ENCODE measurements around the gene ZNF467. TPM values are rescaled to one million over a fixed set of nuclear protein-coding genes. Genes with fewer than 3 reads are reported as not detected.

ZNF467 gene
- total RNA-seq, 5 donors from 2014 or later (not counting 1 experiment from before 2014, with no cell fraction given) = 3.0 to 5.3 (median 4.5) TPM

DNA sequence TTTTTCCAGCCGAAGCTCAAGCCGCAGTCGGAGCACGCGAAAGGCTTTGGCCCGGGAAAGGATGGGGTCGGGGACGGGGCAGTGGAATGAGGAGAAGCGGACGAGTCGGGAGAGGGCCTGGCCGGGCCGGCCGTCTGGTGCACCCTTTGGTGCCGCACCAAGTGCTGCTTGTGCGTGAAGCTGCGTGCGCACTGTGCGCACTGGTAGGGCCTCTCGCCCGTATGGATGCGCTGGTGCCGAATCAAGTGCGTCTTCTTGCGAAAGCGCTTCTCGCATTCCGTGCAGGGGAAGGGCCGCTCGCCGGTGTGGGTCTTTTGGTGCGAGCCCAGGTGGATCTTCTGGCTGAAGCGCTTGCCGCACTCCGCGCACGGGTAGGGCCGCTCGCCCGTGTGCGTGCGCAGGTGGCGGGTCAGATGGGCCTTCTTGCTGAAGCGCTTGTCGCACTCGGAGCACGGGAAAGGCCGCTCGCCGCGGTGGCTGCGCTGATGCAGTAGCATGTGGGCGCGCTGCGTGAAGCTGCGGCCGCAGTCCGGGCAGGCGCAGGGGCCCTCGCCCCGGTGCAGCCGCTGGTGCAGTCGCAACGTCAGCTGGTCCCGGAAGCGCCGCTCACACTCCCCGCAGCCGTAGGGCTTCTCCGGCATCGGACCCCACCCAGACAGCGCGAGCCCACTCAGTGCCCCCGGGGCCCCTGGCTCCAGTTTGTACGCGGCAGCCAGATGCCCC, 7.8 kb downstream of the ZNF467 start:
- no peaks in the 10 kb centered on the region for H3K9me3 Mint-ChIP-seq
- ChIA-PET CTCF (no interaction called here), POLR2A (interaction anchor here in 1 of 2 donors (0.6 kb wide), 1 partner anchor 10 kb away, joined by 3 read pairs; no protein-coding TSS in a partner anchor)
- H3K27me3 Mint-ChIP-seq = no peaks in the 10 kb centered on the region
- H3K36me3 ChIP-seq (ENCODE audit: control insufficient read depth in 2 of 2, extremely low read depth in 1 of 2, insufficient read depth in 1 of 2, low read length in 1 of 2) = peaks cover 0 to 17% of the 10 kb centered on the region in 2 donors
- no peaks in the 10 kb centered on the region for H3K9me3 ChIP-seq
- H3K4me1 Mint-ChIP-seq = peaks cover 0 to 2% (median 2%) of the 10 kb centered on the region in 3 donors
- H3K4me3 ChIP-seq (ENCODE audit: control insufficient read depth in 1 of 2, extremely low read depth in 1 of 2, low read length in 1 of 2) = no peak overlapping the region
- peaks cover 8% of the 10 kb centered on the region for H3K36me3 Mint-ChIP-seq
- no peak overlapping the region for H3K4me3 Mint-ChIP-seq
- DNase-seq (no peak), ATAC-seq (replicated peaks in 1 of 4) (no peak)
- no peak overlapping the region for H3K27ac ChIP-seq (ENCODE audit: low read length)
- peaks cover 0 to 6% of the 10 kb centered on the region in 2 experiments for H3K27me3 ChIP-seq (replicated peaks in 1 of 2; ENCODE audit: control insufficient read depth in 2 of 2, extremely low read depth in 1 of 2, insufficient read depth in 2 of 2, low read length in 1 of 2)
- no peaks in the 10 kb centered on the region for H3K4me1 ChIP-seq (ENCODE audit: control insufficient read depth in 1 of 2, extremely low read depth in 1 of 2, insufficient read depth in 2 of 2, low read length in 2 of 2)
- 95% methylated on average over 69 of the region's 76 CpGs for WGBS (ENCODE audit: insufficient coverage)
- no peak overlapping the region for H3K27ac Mint-ChIP-seq

- H3K4me3 ChIP-seq (ENCODE audit: control insufficient read depth in 1 of 2, extremely low read depth in 1 of 2, low read length in 1 of 2) = no peak overlapping the region
- H3K27me3 Mint-ChIP-seq = no peaks in the 10 kb centered on the region
- no peak overlapping the region for H3K27ac Mint-ChIP-seq
- WGBS (ENCODE audit: insufficient coverage) = 95% methylated on average over 96 of the region's 96 CpGs
- POLR2A ChIA-PET = no interaction called here
- CTCF ChIA-PET = no interaction called here
- H3K4me3 Mint-ChIP-seq = no peak overlapping the region
- peaks cover 0 to 6% of the 10 kb centered on the region in 2 experiments for H3K27me3 ChIP-seq (replicated peaks in 1 of 2; ENCODE audit: control insufficient read depth in 2 of 2, extremely low read depth in 1 of 2, insufficient read depth in 2 of 2, low read length in 1 of 2)
- DNase-seq (no peak), ATAC-seq (replicated peaks in 1 of 4) (no peak)
- no peaks in the 10 kb centered on the region for H3K9me3 Mint-ChIP-seq
- H3K9me3 ChIP-seq = no peaks in the 10 kb centered on the region
- peaks cover 8% of the 10 kb centered on the region for H3K36me3 Mint-ChIP-seq
- no peak overlapping the region for H3K27ac ChIP-seq (ENCODE audit: low read length)
- H3K36me3 ChIP-seq (ENCODE audit: control insufficient read depth in 2 of 2, extremely low read depth in 1 of 2, insufficient read depth in 1 of 2, low read length in 1 of 2) = peaks cover 0 to 17% of the 10 kb centered on the region in 2 donors
- no peaks in the 10 kb centered on the region for H3K4me1 Mint-ChIP-seq
- no peaks in the 10 kb centered on the region for H3K4me1 ChIP-seq (ENCODE audit: control insufficient read depth in 1 of 2, extremely low read depth in 1 of 2, insufficient read depth in 2 of 2, low read length in 2 of 2)
Measured at GRCh38 chr7:149764481-149765398, 8.6 kb downstream of the ZNF467 start.

- Mint-ChIP-seq H3K36me3 (peaks cover 8% of the 10 kb centered on the region), H3K4me3 (no peak overlapping the region), H3K27ac (no peak overlapping the region), H3K4me1 (no peaks in the 10 kb centered on the region), H3K27me3 (no peaks in the 10 kb centered on the region), H3K9me3 (no peaks in the 10 kb centered on the region)
- DNase-seq (no peak), ATAC-seq (replicated peaks in 1 of 4) (no peak)
- no peaks in the 10 kb centered on the region for H3K4me1 ChIP-seq (ENCODE audit: control insufficient read depth in 1 of 2, extremely low read depth in 1 of 2, insufficient read depth in 2 of 2, low read length in 2 of 2)
- no peak overlapping the region for H3K27ac ChIP-seq (ENCODE audit: low read length)
- WGBS (ENCODE audit: insufficient coverage) = 84% methylated on average over 11 of the region's 22 CpGs
- ChIA-PET POLR2A (no interaction called here), CTCF (no interaction called here)
- H3K9me3 ChIP-seq = no peaks in the 10 kb centered on the region
- no peak overlapping the region for H3K4me3 ChIP-seq (ENCODE audit: control insufficient read depth in 1 of 2, extremely low read depth in 1 of 2, low read length in 1 of 2)
- H3K27me3 ChIP-seq (replicated peaks in 1 of 2; ENCODE audit: control insufficient read depth in 2 of 2, extremely low read depth in 1 of 2, insufficient read depth in 2 of 2, low read length in 1 of 2) = peaks cover 0 to 5% of the 10 kb centered on the region in 2 experiments
- peaks cover 0 to 17% of the 10 kb centered on the region in 2 donors for H3K36me3 ChIP-seq (ENCODE audit: control insufficient read depth in 2 of 2, extremely low read depth in 1 of 2, insufficient read depth in 1 of 2, low read length in 1 of 2)
Measured at GRCh38 chr7:149763563-149764240, 9.7 kb downstream of the ZNF467 start.

DNA sequence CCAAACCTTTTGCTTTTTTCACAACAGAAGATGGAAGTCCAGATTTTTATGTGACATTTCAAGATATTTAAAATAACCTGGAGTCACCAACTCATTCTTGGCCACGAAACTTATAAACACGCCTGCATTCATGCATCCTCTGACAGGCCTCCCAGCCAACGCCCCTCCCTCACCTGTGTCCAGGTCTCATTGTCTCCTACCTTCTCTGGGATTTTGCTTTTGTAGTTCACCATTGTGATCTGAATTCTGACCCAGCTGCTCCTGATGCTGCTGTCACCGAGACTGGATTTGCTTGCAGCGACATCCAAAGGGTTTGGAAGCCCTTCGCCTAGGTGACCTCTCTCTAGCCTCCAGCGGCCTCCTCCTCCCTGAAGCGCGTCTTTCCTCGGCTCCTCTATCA, 10.8 kb downstream of the ZNF467 start:
- DNase-seq (no peak), ATAC-seq (replicated peaks in 1 of 4) (no peak)
- peaks cover 0 to 17% of the 10 kb centered on the region in 2 donors for H3K36me3 ChIP-seq (ENCODE audit: control insufficient read depth in 2 of 2, extremely low read depth in 1 of 2, insufficient read depth in 1 of 2, low read length in 1 of 2)
- no peaks in the 10 kb centered on the region for H3K27me3 Mint-ChIP-seq
- H3K27me3 ChIP-seq (replicated peaks in 1 of 2; ENCODE audit: control insufficient read depth in 2 of 2, extremely low read depth in 1 of 2, insufficient read depth in 2 of 2, low read length in 1 of 2) = peaks cover 0 to 5% of the 10 kb centered on the region in 2 experiments
- peaks cover 8% of the 10 kb centered on the region for H3K36me3 Mint-ChIP-seq
- CTCF ChIA-PET = no interaction called here
- no peak overlapping the region for H3K27ac ChIP-seq (ENCODE audit: low read length)
- H3K4me3 ChIP-seq (ENCODE audit: control insufficient read depth in 1 of 2, extremely low read depth in 1 of 2, low read length in 1 of 2) = no peak overlapping the region
- POLR2A ChIA-PET = no interaction called here
- H3K9me3 Mint-ChIP-seq = no peaks in the 10 kb centered on the region
- 96% methylated on average over 10 of the region's 10 CpGs for WGBS (ENCODE audit: insufficient coverage)
- H3K4me1 Mint-ChIP-seq = no peaks in the 10 kb centered on the region
- no peak overlapping the region for H3K27ac Mint-ChIP-seq
- no peaks in the 10 kb centered on the region for H3K9me3 ChIP-seq
- no peak overlapping the region for H3K4me3 Mint-ChIP-seq
- no peaks in the 10 kb centered on the region for H3K4me1 ChIP-seq (ENCODE audit: control insufficient read depth in 1 of 2, extremely low read depth in 1 of 2, insufficient read depth in 2 of 2, low read length in 2 of 2)

GRCh38 chr7:149762089-149762488, 11.3 kb downstream of the ZNF467 start:
- H3K27me3 ChIP-seq (replicated peaks in 1 of 2; ENCODE audit: control insufficient read depth in 2 of 2, extremely low read depth in 1 of 2, insufficient read depth in 2 of 2, low read length in 1 of 2) = peaks cover 0 to 5% of the 10 kb centered on the region in 2 experiments
- WGBS (ENCODE audit: insufficient coverage) = no CpG with 5 or more reads among the region's 4 CpGs
- POLR2A ChIA-PET = no interaction called here

GRCh38 chr7:149761307-149761706, 12.1 kb downstream of the ZNF467 start:
- H3K27ac Mint-ChIP-seq = no peak overlapping the region
- WGBS (ENCODE audit: insufficient coverage) = 89% methylated on average over 4 of the region's 5 CpGs
- Histone ChIP-seq H3K4me1 (ENCODE audit: control insufficient read depth in 1 of 2, extremely low read depth in 1 of 2, insufficient read depth in 2 of 2, low read length in 2 of 2) (no peaks in the 10 kb centered on the region), H3K9me3 (no peaks in the 10 kb centered on the region), H3K36me3 (ENCODE audit: control insufficient read depth in 2 of 2, extremely low read depth in 1 of 2, insufficient read depth in 1 of 2, low read length in 1 of 2) (peaks cover 0 to 12% of the 10 kb centered on the region in 2 donors), H3K27ac (ENCODE audit: low read length) (no peak overlapping the region), H3K27me3 (replicated peaks in 1 of 2; ENCODE audit: control insufficient read depth in 2 of 2, extremely low read depth in 1 of 2, insufficient read depth in 2 of 2, low read length in 1 of 2) (peaks cover 0 to 2% of the 10 kb centered on the region in 2 experiments), H3K4me3 (ENCODE audit: control insufficient read depth in 1 of 2, extremely low read depth in 1 of 2, low read length in 1 of 2) (no peak overlapping the region)
- H3K4me1 Mint-ChIP-seq = no peaks in the 10 kb centered on the region
- no peaks in the 10 kb centered on the region for H3K9me3 Mint-ChIP-seq
- DNase-seq (no peak), ATAC-seq (replicated peaks in 1 of 4) (no peak)
- POLR2A ChIA-PET = no interaction called here
- H3K4me3 Mint-ChIP-seq = no peak overlapping the region
- H3K36me3 Mint-ChIP-seq = peaks cover 4% of the 10 kb centered on the region
- no peaks in the 10 kb centered on the region for H3K27me3 Mint-ChIP-seq
- CTCF ChIA-PET = no interaction called here

More at GRCh38 chr7:149762089-149762488, 11.3 kb downstream of the ZNF467 start:
- Mint-ChIP-seq H3K27me3 (no peaks in the 10 kb centered on the region), H3K9me3 (no peaks in the 10 kb centered on the region), H3K27ac (no peak overlapping the region), H3K4me3 (no peak overlapping the region), H3K4me1 (no peaks in the 10 kb centered on the region), H3K36me3 (peaks cover 8% of the 10 kb centered on the region)
- ATAC-seq (replicated peaks in 1 of 4) (no peak), DNase-seq (no peak)
- CTCF ChIA-PET = no interaction called here
- H3K9me3 ChIP-seq = no peaks in the 10 kb centered on the region
- H3K4me1 ChIP-seq (ENCODE audit: control insufficient read depth in 1 of 2, extremely low read depth in 1 of 2, insufficient read depth in 2 of 2, low read length in 2 of 2) = no peaks in the 10 kb centered on the region
- H3K27ac ChIP-seq (ENCODE audit: low read length) = no peak overlapping the region
- no peak overlapping the region for H3K4me3 ChIP-seq (ENCODE audit: control insufficient read depth in 1 of 2, extremely low read depth in 1 of 2, low read length in 1 of 2)
- peaks cover 0 to 17% of the 10 kb centered on the region in 2 donors for H3K36me3 ChIP-seq (ENCODE audit: control insufficient read depth in 2 of 2, extremely low read depth in 1 of 2, insufficient read depth in 1 of 2, low read length in 1 of 2)
